Kidney glomerular epithelial cell (primary cell): ENCODE data around the gene VEGFA.

Experiments used
- DNase-seq: peaks from one replicate; lab custom pipeline; 2025; lab: John Stamatoyannopoulos, UW

Gene VEGFA

DNA sequence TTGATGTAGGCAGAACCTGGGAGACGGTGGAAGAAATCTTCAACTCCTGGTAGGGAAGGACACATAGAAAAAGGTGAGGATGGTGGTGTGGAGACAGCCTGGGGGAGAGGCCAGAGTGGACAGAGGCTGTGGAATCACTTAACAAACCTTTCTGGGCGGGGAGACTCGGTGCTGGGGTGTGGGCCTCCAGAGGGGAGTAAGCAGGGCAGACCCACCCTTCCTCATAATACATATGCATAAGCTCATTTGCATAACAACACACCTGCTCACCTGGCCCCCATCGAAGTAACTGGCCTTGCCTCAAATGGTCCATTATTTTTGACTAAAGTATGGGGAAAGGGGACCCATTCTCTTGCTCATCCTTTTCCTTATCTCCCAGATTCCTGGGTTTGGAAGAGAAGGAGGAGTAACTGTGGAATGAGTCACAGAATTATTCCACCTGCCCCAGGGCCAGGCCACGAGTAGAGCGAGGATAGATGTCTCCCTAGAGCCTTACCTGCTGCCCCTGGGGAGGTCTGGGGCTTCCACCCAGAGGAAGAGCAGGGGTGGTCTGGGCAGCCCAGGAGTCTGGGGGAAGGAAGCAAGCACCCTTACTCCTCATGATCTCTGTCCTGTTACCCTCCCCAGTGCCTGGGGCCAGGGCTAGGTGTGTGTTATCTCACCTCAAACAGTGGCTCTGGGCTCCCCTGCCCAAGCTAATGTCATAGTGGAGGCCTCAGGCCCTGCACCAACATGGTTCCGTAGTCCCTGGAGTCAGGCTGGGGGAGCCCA lies 10.7 kb upstream of the VEGFA start:
- no peak for DNase-seq

DNA sequence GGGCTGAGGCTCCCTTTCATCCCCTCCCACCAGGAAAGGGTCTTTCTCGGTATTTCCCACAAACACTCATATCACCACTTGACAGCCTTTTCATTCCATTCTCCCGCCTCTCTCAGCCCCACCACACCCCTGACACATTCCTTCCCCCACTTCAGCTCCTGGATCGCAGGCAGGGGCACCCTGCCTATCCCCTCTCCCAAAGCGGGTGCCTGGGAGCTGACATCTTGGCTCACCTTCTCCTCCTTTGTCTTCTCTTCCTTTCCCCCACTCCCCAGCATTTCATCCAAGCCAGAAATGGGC lies 10.2 kb upstream of the VEGFA start:
- DNase-seq: no peak

DNA sequence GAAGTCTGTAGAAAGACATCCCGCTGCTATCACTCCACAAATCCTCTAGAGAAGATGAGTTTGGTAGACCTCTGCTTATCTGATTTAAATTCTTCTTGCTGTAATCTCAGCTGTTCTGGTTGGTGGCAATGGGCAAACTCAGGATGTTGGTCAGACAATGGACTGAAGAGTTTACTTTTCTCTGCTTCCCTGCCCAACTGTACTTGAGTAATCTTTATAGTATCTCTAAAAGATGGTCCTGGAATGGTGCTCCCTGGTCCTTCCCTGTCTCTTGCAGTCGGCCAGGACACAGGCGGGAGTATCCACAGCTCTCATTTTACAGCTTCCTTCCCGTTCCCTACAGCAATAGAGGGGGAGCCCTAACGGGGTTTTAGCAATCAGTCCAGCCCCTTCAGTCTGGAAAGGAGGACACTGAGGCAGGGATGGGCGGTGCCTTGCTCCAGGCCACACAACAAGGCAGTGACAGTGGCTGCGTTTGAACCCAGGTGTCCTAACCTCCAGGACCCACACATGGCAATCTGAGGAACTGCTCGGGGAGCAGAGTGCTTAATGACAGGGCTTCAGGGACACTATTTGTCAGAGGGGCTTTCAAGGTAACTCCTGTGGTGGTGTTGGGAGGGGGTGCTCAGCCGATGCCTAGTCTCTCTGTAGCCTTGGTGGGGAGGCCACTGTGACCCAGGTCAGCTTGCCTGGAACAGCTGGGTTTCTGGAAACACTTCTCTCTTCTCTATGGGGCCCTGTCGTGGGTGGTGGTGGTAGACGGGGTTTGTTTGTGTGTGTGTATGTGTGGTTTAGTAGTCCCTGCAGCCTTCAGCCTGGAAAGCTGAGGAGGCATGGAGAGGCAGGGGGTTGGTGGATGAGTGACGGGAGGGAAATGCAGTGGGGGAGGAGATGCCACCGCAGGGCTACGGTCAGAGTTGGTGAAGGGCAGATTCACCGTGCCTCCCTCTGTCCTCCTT lies 9.5 kb upstream of the VEGFA start:
- DNase-seq: no peak

DNA sequence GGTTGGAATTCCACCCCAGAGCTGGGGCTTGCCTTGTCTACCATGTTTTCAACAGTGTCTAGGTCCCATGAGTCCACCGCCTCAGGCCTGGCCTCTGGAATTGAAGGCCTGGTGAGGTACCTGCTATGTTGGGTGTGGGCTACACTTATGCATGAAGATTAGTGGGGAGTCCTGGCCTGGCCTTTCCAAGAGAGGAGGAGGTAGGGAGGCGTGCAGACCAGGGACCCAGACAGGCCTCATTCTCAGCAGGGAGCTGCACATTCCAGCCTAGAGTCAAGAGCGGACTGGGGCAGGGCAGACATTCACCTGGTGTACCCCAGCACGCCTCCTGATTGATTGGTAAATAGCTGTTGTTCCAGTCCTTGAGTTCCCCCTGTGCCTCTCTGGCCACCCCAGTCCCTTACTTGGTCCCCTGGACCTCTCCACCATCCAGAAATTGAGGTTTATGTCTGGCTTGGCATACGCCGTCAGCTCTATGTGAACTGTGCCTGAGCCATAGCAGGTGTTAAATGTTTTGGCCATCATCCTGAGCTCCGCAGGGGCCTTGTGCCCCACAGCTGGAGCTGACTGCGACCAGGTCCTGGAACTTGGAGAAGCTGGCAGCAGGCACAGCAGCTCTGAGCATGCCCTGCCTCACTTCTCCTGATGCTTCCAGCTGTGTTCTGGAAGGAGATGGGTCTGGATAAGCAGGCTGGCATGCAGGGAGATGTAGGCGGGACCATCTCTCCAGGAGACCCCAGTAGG lies 8.2 kb upstream of the VEGFA start:
- no peak for DNase-seq

DNA sequence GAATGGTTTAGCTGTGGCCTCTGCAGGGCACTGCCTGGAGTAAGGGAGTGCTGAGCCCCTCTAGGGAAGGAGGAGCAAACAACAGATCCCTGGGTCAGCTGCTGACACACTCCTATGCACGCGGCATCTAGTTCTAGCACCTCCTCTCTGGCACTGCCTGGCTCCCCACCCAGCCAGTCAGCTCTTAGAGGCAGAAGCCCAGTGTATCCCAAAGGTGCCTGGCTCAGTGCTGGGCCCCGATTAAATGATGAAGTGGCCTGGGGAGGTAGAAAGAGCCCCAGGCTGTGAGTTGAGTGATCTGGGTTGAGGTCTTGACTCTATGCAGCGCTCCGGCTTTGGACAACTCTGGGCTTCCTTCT lies 7.6 kb upstream of the VEGFA start:
- DNase-seq: no peak

- no peak for DNase-seq
Observed at GRCh38 chr6:43762966-43763695, 6.9 kb upstream of the VEGFA start.

DNA sequence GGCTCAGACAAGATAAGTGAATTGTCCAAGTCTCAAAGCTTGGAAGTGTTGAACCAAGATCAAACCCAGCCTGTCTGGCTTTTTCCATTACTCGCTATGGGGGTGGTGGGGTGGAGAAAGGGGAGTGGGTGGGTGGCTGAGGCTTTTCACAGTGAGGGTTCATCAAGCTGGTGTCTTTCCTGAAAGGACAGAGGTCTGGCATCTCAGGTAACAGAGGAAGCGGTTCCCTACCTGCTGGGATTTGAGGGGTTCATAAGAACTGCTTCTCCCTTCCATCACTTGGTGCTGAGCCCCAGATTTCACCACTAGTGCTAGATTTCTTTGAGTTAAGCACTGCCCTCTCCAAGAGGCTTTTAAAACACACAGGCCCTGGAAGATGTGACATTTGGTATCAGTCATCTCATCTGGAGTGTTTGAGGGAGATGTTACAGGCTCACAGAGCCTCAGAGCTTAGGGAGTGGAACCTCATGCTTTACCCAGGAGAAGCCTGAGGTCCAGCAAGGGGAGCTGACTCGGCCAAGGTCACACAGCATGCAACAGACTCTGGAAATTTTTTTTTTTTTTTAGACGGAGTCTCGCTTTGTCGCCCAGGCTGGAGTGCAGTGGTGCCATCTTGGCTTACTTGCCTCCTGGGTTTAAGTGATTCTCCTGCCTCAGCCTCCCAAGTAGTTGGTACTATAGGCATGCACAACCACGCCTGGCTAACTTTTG lies 6.0 kb upstream of the VEGFA start:
- no peak for DNase-seq

GRCh38 chr6:43764772-43765171 lies 5.2 kb upstream of the VEGFA start:
- DNase-seq: no peak

GRCh38 chr6:43765776-43766499 lies 4.1 kb upstream of the VEGFA start:
- DNase-seq: no peak

DNA sequence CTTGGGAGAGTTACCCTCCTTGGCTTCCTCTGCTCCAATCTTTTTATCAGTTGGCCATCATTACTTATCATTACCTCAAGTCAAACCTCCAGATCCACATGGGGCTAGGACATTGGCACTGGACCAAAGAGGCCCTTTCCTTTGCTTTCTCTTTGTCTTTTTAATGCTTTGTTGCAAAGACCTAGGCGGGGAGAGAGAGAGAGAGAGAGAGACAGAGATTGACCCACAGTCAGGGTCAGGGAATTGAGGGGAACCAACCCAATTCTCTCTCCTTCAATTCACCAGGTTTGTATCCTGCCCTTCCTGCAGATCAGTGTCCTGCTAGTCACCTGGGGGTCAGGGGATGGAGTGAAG lies 3.5 kb upstream of the VEGFA start:
- no peak for DNase-seq

- no peak for DNase-seq
Observed at GRCh38 chr6:43766964-43767461, 3.0 kb upstream of the VEGFA start.

GRCh38 chr6:43767553-43768505 lies 2.2 kb upstream of the VEGFA start:
- no peak for DNase-seq

- DNase-seq: no peak
Observed at GRCh38 chr6:43768506-43768860, 1.5 kb upstream of the VEGFA start.

GRCh38 chr6:43768983-43769525 lies 957 bp upstream of the VEGFA start:
- no peak for DNase-seq

GRCh38 chr6:43770372-43771209 lies 580 bp downstream of the VEGFA start:
- peak; percentile 57 for DNase-seq

GRCh38 chr6:43771210-43771857 lies 1.3 kb downstream of the VEGFA start:
- DNase-seq: no peak

GRCh38 chr6:43771858-43772680 lies 2.1 kb downstream of the VEGFA start:
- no peak for DNase-seq
